HG03521 (cell line): ENCODE measurements around the gene TNNI3.

Experiments used
- ATAC-seq: cut with Tn5 transposase; IDR thresholded peaks from one replicate; pipeline ENCODE4 v1.9.1; 2021; ENCODE audit warnings: mild to moderate bottlenecking, moderate library complexity; ENCODE audit not compliant: unreplicated experiment

The TNNI3 gene

GRCh38 chr19:55147545-55148251, 9.8 kb downstream of the TNNI3 start:
- ATAC-seq, result no peak

GRCh38 chr19:55146705-55147273, 10.7 kb downstream of the TNNI3 start:
- no peak for ATAC-seq

GRCh38 chr19:55146078-55146704, 11.3 kb downstream of the TNNI3 start:
- ATAC-seq, result no peak

- no peak for ATAC-seq
These were observed 12.3 kb downstream of the TNNI3 start for GRCh38 chr19:55145232-55145631.

- no peak for ATAC-seq
These were observed 15.8 kb downstream of the TNNI3 start for GRCh38 chr19:55141696-55142095.

- no peak for ATAC-seq
These were observed 19.6 kb downstream of the TNNI3 start for GRCh38 chr19:55137915-55138314.

- ATAC-seq, result no peak
These were observed 21.0 kb downstream of the TNNI3 start for GRCh38 chr19:55136399-55137102.

GRCh38 chr19:55134736-55135135, 22.8 kb downstream of the TNNI3 start:
- ATAC-seq, result no peak

- no peak for ATAC-seq
These were observed 23.7 kb downstream of the TNNI3 start for GRCh38 chr19:55133639-55134444.

GRCh38 chr19:55132453-55133129, 24.9 kb downstream of the TNNI3 start:
- ATAC-seq, result no peak

GRCh38 chr19:55131421-55131820, 26.1 kb downstream of the TNNI3 start:
- ATAC-seq, result no peak

GRCh38 chr19:55119053-55119452, 38.5 kb downstream of the TNNI3 start:
- ATAC-seq, result no peak

- no peak for ATAC-seq
These were observed 39.0 kb downstream of the TNNI3 start for GRCh38 chr19:55118401-55118991.

GRCh38 chr19:55117663-55118391, 39.7 kb downstream of the TNNI3 start:
- peak; percentile 85 for ATAC-seq

GRCh38 chr19:55116859-55117662, 40.5 kb downstream of the TNNI3 start, which contains the start of gene PPP1R12C:
TSS of gene PPP1R12C (minus strand) at chr19:55117637. CDS start at chr19:55117543, 94 bp downstream.
- no peak for ATAC-seq

- ATAC-seq, result no peak
These were observed 41.2 kb downstream of the TNNI3 start for GRCh38 chr19:55116232-55116858.

- no peak for ATAC-seq
These were observed 42.0 kb downstream of the TNNI3 start for GRCh38 chr19:55115446-55116065.
